Measurements from ENCODE around the gene NBL1.

NBL1 gene

GRCh38 chr1:19639999-19640362 lies 4.1 kb upstream of the NBL1 start:
- H3K4me3 ChIP-seq (ENCODE audit: low read length) = no peak overlapping the region
- no peak for TF ChIP-seq CTCF (IDR thresholded peaks at IDR 0.05; ENCODE audit: insufficient read depth, low read depth, low read length, missing control alignments)
- peak; percentile 95 for DNase-seq (ENCODE audit: low read depth)

DNA sequence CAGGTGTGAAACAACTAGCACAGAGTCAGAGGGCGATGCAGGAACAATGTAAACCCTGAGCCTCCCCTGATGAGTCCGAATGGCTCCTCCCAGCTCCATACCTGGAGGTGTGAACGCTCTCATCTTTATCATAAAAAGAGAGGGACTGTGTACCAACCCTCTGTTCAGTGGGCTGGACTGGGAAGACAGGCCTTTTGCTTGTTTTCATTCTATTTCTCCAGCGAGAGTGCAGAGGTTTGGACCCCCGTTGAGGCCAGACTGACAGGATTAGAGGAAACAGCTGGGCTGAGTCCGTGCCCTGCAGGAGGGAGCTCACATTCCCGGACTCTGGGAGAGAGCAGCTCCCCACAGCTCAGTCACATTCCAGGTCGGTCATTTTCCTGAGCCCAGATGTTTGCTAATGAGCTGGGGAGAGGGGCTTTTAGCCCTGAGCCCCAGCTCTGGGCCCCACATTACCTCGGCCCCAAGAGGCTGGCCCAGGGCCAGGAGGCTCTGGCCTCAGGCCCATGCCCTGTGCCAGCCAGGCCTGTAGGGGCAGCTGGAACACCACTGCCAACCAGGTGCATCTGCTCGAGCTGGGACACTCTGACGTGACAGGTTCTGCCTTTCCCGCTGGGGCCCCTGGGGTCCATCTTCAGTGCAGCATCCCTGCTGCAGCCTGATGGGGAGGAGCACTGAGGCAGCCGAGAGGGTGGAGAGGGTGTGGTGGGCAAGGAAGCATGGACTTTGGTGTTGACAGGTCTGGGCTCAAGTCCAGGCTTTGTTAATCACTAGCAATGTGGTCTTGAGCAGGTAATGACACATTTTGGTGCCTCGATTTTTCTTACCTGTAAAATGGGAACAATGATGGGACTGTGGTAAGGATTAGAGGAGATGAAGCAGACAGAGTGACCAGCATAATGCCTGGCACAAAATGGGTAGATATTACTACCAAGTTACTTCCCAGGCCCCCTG lies 3.5 kb upstream of the NBL1 start:
- peak; percentile 27 for TF ChIP-seq CTCF (IDR thresholded peaks at IDR 0.05; ENCODE audit: insufficient read depth, low read depth, low read length, missing control alignments)
- H3K4me3 ChIP-seq (ENCODE audit: low read length) = no peak overlapping the region
- DNase-seq (ENCODE audit: low read depth) = peak; percentile 81

GRCh38 chr1:19643121-19643520 lies 990 bp upstream of the NBL1 start:
- TF ChIP-seq CTCF (IDR thresholded peaks at IDR 0.05; ENCODE audit: insufficient read depth, low read depth, low read length, missing control alignments) = peak; percentile 42
- H3K4me3 ChIP-seq (ENCODE audit: low read length) = peak overlapping the region; percentile 32
- DNase-seq (ENCODE audit: low read depth) = peak; percentile 89

- no peak for DNase-seq (ENCODE audit: low read depth)
- no peak for TF ChIP-seq CTCF (IDR thresholded peaks at IDR 0.05; ENCODE audit: insufficient read depth, low read depth, low read length, missing control alignments)
- H3K4me3 ChIP-seq (ENCODE audit: low read length) = peak overlapping the region; percentile 69
Measured at GRCh38 chr1:19644395-19644680, 227 bp downstream of the NBL1 start.

DNA sequence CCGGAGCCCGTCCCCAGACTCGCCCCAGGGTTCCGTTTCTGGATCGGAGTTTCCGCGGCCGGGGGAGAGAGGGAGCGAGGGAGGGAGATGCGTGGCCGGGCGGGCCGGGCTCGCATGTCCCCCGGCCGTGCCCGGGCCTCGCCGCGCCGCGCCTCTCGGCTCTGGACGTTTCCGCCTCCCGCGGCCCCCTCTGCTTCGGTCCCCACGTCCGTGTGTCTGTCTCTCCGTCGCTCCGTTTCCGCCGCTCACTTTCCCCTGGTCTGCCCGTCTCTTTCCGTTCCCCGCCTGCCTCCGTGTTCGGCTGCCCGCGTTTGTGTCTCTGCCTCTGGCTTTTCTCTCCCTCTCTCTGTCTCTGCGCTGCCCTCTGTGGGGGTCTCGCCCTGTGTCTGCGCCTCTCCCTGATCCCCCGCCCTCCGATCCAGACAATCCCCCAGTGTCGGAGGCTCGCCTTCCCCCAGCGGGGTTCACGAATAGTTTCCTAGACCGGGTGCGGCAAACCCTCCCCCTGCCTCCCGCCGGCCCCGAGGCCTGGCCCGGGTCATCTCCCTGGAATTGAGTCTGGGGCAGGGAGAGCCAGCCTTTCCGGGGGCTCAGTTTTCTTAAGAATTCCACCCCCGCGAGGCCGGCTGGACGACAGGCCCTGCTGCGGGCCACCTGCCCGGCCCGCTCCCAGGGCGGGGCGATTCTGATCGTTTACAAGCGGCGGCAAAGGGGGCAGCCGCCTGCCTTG lies 735 bp downstream of the NBL1 start:
- TF ChIP-seq CTCF (IDR thresholded peaks at IDR 0.05; ENCODE audit: insufficient read depth, low read depth, low read length, missing control alignments) = no peak
- peak overlapping the region; percentile 69 for H3K4me3 ChIP-seq (ENCODE audit: low read length)
- no peak for DNase-seq (ENCODE audit: low read depth)

GRCh38 chr1:19645411-19646251 lies 1.5 kb downstream of the NBL1 start:
- no peak for DNase-seq (ENCODE audit: low read depth)
- H3K4me3 ChIP-seq (ENCODE audit: low read length) = peak overlapping the region; percentile 69
- no peak for TF ChIP-seq CTCF (IDR thresholded peaks at IDR 0.05; ENCODE audit: insufficient read depth, low read depth, low read length, missing control alignments)
